ENCODE results near the gene FGF1. TPM values are rescaled to one million over a fixed set of nuclear protein-coding genes. Genes with fewer than 3 reads are reported as not detected.

The FGF1 gene
- total RNA-seq, 4 donors from 2014 or later, result 0.51 to 5.7 (median 1.7) TPM; not detected in 1

DNA sequence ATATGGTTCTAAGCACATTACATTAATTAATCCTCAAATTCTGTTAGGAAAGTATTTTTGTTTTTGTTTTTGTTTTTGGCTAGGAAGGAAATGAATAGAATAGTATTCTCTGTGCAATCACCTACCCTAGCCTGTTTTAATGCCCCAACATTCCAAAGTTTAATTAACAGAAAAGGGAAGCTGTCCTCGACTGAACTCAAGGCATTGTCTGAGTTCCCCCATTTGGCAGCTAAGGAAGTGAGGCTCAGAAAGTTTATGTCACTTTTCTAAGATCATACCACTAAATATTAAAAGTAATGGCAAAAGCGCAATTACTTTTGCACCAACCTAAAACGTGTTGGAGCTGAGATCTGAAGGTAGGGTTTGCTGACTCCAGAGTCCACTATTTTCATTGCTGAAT, 59.8 kb downstream of the FGF1 start:
- H3K4me1 ChIP-seq, result no peaks in the 10 kb centered on the region
- intact Hi-C loops (cut with DNase I; ENCODE audit: low total_unique reads), result no loop called here
- no peaks in the 10 kb centered on the region for H3K36me3 ChIP-seq
- H3K9me3 ChIP-seq, result no peaks in the 10 kb centered on the region
- DNase-seq, result no peak
- H3K4me3 ChIP-seq, result no peak overlapping the region
- TF ChIP-seq, protein P1, sequence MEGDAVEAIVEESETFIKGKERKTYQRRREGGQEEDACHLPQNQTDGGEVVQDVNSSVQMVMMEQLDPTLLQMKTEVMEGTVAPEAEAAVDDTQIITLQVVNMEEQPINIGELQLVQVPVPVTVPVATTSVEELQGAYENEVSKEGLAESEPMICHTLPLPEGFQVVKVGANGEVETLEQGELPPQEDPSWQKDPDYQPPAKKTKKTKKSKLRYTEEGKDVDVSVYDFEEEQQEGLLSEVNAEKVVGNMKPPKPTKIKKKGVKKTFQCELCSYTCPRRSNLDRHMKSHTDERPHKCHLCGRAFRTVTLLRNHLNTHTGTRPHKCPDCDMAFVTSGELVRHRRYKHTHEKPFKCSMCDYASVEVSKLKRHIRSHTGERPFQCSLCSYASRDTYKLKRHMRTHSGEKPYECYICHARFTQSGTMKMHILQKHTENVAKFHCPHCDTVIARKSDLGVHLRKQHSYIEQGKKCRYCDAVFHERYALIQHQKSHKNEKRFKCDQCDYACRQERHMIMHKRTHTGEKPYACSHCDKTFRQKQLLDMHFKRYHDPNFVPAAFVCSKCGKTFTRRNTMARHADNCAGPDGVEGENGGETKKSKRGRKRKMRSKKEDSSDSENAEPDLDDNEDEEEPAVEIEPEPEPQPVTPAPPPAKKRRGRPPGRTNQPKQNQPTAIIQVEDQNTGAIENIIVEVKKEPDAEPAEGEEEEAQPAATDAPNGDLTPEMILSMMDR (IDR thresholded peaks at IDR 0.05), result no peak
- H3K27ac ChIP-seq, result peak overlapping the region in 1 of 2 donors; percentile 31
- H3K27me3 ChIP-seq, result no peaks in the 10 kb centered on the region

DNA sequence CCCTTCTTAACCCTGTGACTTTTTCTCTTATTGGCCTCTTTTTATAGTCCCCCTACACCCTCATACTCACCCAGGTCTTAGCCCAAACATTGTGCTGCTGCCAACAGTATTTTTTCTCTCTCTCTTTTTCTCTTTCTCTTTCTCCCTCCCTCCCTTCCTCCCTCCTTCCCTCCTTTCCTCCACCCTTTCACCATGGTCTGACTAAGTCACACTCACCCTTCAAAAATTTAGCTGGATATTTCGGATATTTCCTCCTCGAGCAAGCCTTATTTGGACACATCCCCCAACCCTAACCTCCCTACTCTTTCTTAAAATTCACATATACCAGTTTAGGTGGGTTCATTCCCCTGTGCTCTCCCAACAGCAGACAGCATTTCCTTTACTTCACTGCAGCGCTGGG, 64.7 kb downstream of the FGF1 start:
- H3K4me3 ChIP-seq, result no peak overlapping the region
- no peak overlapping the region for H3K27ac ChIP-seq
- DNase-seq, result no peak
- intact Hi-C loops (cut with DNase I; ENCODE audit: low total_unique reads), result no loop called here
- TF ChIP-seq POLR2A (IDR thresholded peaks at IDR 0.05), result no peak
- TF ChIP-seq, protein P1 (IDR thresholded peaks at IDR 0.05), result no peak
- H3K4me1 ChIP-seq, result no peaks in the 10 kb centered on the region
- no peaks in the 10 kb centered on the region for H3K27me3 ChIP-seq
- no peaks in the 10 kb centered on the region for H3K9me3 ChIP-seq
- H3K36me3 ChIP-seq, result no peaks in the 10 kb centered on the region

DNA sequence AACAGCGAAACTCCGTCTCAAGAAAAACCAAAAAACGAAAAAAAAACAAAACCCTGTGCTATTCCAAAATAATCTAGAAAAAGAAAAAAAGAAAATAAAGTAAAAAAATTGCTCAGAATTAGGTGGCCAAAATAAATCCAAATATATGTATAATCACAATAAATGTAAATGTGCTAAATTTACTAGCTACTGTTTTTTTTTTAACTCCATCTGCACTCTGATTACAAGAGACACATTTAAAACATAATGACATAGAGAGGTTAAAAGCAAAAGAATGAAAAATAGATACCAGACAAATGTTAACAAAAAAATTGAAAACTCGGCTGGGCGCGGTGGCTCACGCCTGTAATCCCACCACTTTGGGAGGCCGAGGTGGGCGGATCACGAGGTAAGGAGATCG, 66.1 kb downstream of the FGF1 start:
- no peak overlapping the region for H3K27ac ChIP-seq
- no peak for DNase-seq
- H3K9me3 ChIP-seq, result no peaks in the 10 kb centered on the region
- no peaks in the 10 kb centered on the region for H3K27me3 ChIP-seq
- intact Hi-C loops (cut with DNase I; ENCODE audit: low total_unique reads), result no loop called here
- H3K4me1 ChIP-seq, result no peaks in the 10 kb centered on the region
- no peaks in the 10 kb centered on the region for H3K36me3 ChIP-seq
- no peak overlapping the region for H3K4me3 ChIP-seq
- no peak for TF ChIP-seq POLR2A (IDR thresholded peaks at IDR 0.05)
- TF ChIP-seq, protein P1 (IDR thresholded peaks at IDR 0.05), result no peak

DNA sequence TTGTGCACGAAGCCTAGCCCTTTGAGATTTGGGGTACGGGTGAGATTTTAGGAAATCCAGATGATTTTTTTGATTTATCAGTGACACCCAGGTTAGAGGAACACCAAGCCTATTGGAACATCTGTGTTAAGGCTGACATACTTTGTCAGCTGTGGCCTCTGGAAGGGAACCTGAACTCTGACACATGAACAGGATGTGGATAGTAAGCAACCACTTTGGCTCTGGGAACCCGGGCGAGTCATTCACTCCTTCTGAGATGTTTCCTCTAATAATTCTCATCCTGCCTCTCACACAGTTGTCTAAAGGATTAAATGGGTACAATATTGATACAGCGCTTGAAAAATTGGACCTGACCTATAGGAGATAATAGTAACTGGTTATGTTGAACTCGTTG, 67.8 kb downstream of the FGF1 start:
- TF ChIP-seq POLR2A (IDR thresholded peaks at IDR 0.05), result no peak
- TF ChIP-seq, protein P1 (IDR thresholded peaks at IDR 0.05), result no peak
- DNase-seq, result no peak
- Histone ChIP-seq H3K27ac (no peak overlapping the region), H3K4me3 (no peak overlapping the region), H3K27me3 (no peaks in the 10 kb centered on the region), H3K4me1 (no peaks in the 10 kb centered on the region), H3K9me3 (no peaks in the 10 kb centered on the region), H3K36me3 (no peaks in the 10 kb centered on the region)
- intact Hi-C loops (cut with DNase I; ENCODE audit: low total_unique reads), result no loop called here

DNA sequence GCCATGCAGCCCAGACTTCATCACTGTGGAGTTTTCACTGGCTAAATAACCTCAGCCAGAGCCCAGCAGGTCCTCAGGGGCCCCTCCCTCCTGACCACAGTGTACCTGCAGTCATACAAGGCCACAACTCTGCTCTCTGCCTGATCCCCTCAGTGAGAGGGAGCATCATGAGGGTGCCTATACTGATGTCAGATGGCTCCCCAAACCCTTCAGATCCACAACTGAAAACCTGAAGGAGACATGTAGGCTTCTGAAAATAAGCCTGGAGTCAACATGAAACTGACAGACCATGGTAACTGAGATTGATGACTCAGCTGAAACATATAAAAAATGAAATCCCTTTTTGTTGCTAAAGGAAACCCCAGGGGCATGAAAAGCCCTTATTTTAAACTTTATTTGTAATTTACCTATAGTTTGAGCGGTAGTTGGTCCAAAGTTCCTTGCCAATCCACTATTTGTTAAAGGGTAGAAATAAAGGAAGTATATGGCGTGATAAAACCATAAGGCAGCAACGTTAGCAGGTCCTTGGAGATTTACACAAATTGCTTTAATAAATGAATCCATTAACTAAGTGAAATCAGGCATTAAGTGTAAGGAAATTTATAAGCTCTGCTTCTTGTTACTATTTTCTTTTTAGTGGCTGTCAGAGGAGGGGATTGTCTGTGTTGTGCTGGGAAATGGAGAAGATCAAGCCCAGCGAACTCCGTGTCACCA, 68.3 kb downstream of the FGF1 start:
- H3K27ac ChIP-seq, result no peak overlapping the region
- no peaks in the 10 kb centered on the region for H3K27me3 ChIP-seq
- no peak for TF ChIP-seq POLR2A (IDR thresholded peaks at IDR 0.05)
- TF ChIP-seq, protein P1 (IDR thresholded peaks at IDR 0.05), result no peak
- no peak overlapping the region for H3K4me3 ChIP-seq
- DNase-seq, result no peak
- intact Hi-C loops (cut with DNase I; ENCODE audit: low total_unique reads), result no loop called here
- no peaks in the 10 kb centered on the region for H3K4me1 ChIP-seq
- H3K36me3 ChIP-seq, result no peaks in the 10 kb centered on the region
- H3K9me3 ChIP-seq, result no peaks in the 10 kb centered on the region

Measured in uterus (tissue), 4 donors.